Measurements from ENCODE around the gene ITPA.

The ITPA gene

GRCh38 chr20:3229158-3229557 is 19.9 kb downstream of the ITPA start:
- no peak for DNase-seq

- no peak for DNase-seq
These were observed 20.5 kb downstream of the ITPA start for GRCh38 chr20:3229798-3230197.

GRCh38 chr20:3231116-3231515 is 21.8 kb downstream of the ITPA start:
- DNase-seq: no peak

GRCh38 chr20:3231889-3232588 is 22.7 kb downstream of the ITPA start:
- no peak for DNase-seq

GRCh38 chr20:3233131-3233990 is 24.1 kb downstream of the ITPA start:
- no peak for DNase-seq

- no peak for DNase-seq
These were observed 24.7 kb downstream of the ITPA start for GRCh38 chr20:3233991-3234498.

- no peak for DNase-seq
These were observed 26.5 kb downstream of the ITPA start for GRCh38 chr20:3235666-3236324.

GRCh38 chr20:3237011-3237957 is 28.0 kb downstream of the ITPA start:
- DNase-seq: no peak

GRCh38 chr20:3237958-3238615 is 28.8 kb downstream of the ITPA start:
- peak in 1 of 3 donors; percentile 16 for DNase-seq

GRCh38 chr20:3238616-3239025 is 29.3 kb downstream of the ITPA start:
- peak; percentile 33 to 60 (median 35) for DNase-seq

GRCh38 chr20:3239026-3239866 is 29.9 kb downstream of the ITPA start, which contains the start of gene SLC4A11:
SLC4A11 (minus strand) TSS chr20:3239190; CDS start chr20:3239137, 53 bp downstream.
- DNase-seq: peak; percentile 84 to 92 (median 85)

- DNase-seq: peak; percentile 27 to 53 (median 33)
These were observed 30.8 kb downstream of the ITPA start for GRCh38 chr20:3239867-3240775.

GRCh38 chr20:3240776-3241363 is 31.6 kb downstream of the ITPA start:
- DNase-seq: no peak

- no peak for DNase-seq
These were observed 32.9 kb downstream of the ITPA start for GRCh38 chr20:3242172-3242692.

- DNase-seq: no peak
These were observed 34.5 kb downstream of the ITPA start for GRCh38 chr20:3243718-3244358.

GRCh38 chr20:3244613-3245012 is 35.3 kb downstream of the ITPA start:
- DNase-seq: no peak

GRCh38 chr20:3245156-3245555 is 35.9 kb downstream of the ITPA start:
- DNase-seq: no peak

- DNase-seq: peak; percentile 21 to 38 (median 25)
These were observed 36.4 kb downstream of the ITPA start for GRCh38 chr20:3245711-3246110.
